DLD1 (cell line): ENCODE results near the gene RIN1.

Experiments
- in situ Hi-C: cut with HindIII; loops from 2 replicates; pipeline ENCODE4 v1.10.0; 2017; ENCODE audit warnings: low sequenced_read_pairs

Gene RIN1

DNA sequence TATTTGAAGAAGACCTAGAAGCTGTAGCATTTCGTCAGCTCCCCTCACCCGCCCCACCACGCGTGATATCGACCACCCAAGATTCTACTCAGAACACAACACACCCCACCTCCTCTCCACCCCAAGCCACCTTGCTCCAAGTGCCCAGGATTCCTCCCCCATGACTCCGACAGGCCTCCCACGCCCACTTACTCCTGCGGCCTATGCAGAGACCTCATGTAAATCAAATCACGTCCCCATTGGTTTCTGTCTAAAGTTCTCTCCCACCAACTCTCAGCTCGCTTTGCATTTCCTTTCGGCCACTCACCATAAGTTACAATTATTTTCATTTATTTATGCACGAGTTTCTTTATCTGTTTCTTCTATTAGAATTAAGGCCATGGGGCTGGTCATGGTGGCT is 33.6 kb downstream of the RIN1 start:
- in situ Hi-C loops, result no loop called here

DNA sequence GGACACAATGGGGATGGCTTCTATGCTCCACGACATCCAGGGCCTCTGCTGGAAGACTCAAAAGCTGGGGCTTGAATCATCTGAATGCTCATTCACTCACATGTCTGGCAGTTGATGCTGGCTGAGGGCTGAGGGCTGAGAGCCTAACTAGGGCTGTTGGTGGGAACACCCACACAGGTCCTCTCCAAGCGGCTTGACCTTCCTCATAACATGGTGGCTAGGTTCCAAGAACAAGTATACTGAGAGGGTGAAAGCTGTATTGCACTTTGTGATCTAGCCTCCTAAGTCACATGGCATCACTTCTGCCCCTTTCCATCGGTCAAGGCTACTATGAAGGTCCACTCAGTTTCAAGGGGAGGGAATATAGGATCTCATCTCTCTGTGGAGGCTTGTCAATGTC is 37.0 kb downstream of the RIN1 start:
- in situ Hi-C loops, result no loop called here

DNA sequence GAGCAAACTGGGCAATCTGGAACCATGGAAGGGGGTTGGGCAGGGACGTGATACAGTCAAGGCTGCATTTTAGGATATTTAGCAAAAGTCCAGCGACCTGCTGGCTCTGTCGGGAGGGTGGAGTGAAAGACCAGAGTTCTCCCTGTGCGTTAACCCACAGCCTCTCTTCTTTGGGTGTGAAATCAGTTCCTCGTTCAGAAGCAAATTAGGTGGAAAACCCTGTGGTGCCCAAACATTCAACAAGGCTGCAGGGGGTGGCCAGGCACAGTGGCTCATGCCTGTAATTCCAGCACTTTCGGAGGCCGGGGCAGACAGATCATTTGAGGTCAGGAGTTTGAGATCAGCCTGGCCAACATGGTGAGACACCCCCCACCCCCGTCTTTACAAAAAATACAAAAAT is 38.6 kb downstream of the RIN1 start:
- in situ Hi-C loops, result no loop called here

DNA sequence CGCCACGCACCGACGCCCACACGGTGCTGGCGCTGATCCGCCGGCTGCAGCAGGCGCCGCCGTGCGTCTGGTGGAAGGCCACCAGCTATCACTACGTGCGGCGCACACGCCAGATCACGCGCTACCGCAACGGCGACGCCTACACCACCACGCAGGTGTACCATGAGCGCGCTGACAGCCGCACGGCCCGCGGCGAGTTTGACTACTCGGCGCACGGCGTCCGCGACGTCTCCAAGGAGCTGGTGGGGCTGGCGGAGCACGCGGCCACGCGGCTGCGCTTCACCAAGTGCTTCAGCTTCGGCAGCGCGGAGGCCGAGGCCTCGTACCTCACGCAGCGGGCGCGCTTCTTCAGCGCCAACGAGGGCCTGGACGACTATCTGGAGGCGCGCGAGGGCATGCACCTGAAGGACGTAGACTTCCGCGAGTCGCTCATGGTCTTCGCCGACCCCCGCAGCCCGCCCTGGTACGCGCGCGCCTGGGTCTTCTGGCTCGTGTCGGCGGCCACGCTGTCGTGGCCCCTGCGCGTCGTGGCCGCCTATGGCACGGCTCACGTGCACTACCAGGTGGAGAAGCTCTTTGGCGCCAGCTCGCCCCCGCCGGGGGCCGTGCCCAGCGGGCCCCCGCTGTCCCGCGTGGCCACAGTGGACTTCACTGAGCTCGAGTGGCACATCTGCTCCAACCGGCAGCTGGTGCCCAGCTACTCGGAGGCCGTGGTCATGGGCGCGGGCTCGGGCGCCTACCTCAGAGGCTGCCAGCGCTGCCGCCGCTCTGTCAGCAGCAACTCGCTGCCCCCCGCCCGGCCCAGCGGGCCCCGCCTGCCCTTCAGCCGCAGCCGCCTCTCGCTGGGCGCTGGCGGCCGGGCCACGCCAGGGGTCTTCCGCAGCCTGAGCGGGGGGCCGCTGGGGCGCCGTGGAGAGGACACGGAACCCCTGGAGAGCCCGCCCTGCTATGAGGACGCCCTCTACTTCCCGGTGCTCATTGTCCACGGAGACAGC is 41.3 kb downstream of the RIN1 start:
- in situ Hi-C loops, result no loop called here

DNA sequence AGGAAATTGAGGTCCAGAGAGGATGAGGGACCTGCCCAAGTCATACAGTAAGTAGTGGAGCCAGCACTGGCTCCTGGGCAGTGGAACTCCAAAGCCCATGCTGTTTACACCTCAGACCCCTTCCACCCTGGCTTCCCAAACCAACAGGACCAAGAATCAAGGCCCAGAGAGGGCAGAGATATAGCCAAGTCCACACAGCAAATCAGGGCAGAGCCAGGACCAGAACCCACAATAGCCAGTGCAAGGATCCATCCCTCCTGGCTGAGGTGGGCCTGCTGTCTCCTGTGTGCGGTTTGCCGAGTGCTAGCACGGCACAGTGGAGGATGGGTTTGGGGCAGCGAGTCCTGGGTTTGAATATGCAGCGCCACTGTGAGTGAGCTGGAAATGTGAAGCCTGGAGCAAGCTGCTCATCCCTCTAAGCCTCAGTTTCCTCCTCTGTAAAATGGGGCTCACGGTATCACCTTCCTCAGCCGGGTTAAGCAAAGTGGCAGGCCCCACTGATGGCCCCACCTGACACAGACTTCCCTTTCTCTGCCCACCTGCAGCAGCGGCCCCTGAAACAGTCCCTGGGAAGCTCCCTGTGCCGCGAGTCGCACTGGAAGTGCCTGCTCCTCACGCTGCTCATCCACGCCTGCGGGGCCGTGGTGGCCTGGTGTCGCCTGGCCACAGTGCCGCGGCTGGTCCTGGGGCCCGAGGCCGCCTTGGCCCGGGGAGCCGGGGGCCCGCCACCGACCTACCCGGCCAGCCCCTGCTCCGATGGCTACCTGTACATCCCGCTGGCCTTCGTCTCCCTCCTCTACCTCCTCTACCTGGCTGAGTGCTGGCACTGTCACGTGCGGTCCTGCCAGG is 42.2 kb downstream of the RIN1 start:
- in situ Hi-C loops, result no loop called here

DNA sequence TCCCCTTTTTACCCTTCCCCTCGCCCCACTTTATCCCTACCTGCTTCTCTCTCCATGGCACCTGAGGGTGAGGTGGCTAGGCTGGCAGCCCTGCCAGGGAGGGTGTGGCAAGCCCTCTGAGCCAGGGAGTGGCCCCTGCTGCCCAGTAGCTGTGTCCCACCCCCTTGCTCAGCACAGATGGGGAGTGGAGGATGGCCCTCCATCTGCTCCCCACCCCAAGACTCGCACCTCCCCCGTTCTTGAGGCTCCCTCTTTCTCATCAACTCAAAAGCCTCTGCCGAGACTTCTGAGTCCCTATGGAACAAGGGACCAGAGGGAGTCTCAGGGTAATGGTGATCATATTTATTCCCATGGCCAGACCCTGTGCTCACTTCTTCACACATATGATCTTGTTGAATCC is 42.9 kb downstream of the RIN1 start:
- in situ Hi-C loops, result no loop called here

DNA sequence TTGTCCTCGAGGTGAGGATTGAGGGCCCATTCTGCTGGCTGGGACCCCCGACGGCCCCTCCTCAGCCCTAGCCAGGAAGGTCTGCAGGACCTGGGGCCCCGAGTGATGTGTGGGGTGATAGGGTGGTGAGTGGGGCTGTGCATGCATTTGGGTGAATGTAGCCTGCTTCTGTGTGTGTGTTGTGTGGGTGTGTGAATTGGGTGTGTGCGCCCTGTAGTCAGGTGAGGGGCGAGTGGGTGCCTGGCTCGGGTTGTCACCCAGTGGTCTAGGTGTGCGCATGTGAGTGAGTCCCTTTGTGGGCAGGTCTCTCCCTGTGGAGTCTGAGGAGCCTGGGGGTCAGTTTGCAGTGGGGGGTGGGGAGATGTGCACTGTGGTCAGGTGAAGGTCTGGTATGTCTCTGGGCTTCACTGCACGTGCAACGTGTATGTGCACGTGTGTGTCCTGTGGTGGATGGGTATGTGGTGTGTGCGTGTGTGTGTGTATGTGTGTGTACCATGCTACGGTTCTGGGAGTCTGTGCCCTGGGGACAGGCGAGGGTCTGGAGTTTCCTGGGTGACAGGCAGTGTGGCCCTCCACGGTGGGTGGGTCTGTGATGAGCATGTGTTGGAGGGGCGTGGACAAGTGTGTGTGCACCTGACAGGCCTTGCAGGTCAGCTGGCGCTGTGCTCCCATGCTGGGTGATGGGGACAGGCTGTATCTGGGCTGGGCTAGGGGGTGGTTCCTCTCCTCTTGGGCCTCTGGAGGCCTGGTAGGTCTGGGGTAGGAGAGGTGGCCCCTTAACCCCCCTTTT is 43.5 kb downstream of the RIN1 start:
- in situ Hi-C loops, result no loop called here

DNA sequence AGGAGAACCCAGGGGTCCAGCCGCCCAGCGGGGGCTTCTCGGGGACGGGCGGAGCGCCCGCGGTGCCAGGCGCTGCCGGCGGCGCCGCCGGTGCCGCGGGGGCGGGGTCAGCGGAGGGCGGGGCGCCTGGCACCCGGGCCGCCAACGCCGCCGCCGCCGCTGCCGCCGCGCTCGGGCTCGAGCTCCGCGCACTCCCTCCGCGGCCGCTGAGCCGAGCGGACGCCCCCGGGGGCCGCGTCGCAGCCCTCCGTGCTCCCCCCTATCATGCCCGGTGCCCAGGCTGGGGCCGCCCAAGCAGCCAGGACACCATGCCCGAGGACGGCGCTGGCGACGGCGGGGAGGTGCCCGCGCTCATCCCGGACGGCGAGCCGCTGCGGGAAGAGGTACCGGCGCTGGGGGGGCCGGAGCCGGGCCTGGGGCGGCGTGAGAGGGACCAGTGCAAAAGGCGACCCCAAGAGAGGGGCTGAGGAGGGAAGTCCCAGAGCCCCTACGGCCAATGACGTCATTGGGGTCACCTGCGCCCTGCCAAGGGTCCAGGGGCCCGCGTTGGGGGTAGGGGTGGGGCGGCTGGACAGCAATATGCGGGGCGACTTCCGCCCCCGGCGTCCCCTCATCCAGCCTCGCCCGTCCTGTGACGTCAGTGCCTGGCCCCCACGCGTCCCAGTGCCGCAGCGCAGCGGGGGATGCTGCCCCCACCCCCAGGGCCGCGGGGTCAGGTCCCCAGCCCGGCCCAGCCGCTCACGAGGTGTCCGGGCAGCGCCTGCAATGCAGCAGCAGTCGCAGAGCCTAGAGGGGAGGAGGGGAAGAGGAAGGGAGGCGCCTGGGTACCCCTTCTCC is 44.3 kb downstream of the RIN1 start, which contains the start of gene TMEM151A:
Gene TMEM151A (plus strand): TSS at position 189 of the 837 bp plus-strand sequence. CDS start 120 bp downstream, at position 309.
- in situ Hi-C loops, result no loop called here

DNA sequence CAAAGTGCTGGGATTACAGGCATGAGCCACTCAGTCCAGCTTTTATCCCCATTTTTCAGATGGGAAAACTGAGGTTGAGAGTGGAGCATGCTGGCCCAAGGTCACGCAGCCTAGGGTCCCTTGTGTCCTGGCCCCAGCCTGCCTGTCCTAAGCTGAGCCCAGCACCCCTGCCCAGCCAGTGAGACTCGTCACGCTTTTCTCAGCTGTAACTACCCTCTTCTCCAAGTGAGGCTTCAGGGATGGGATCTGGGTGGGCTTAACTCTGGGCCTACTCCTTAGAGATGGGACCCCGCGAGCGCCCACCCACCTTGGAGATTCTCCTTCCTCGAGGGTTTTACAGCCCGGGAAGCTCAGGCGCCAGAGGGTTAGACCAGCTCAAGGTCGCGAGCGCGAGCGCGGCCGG is 44.9 kb downstream of the RIN1 start:
- in situ Hi-C loops, result no loop called here

DNA sequence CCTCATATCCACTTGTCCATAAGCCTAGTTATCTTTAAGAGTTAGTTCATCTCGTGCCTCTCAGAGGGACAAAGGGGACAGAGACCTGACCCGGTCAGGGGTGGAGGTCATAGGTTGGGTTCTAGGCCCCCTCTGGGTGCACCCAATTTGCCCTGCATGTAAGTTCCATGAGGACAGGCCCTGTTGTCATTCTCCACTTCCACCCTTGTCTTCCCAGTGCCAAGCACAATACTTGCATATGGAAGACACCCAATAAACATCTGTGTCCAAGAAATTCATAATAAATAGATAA is 46.0 kb downstream of the RIN1 start:
- in situ Hi-C loops, result no loop called here

DNA sequence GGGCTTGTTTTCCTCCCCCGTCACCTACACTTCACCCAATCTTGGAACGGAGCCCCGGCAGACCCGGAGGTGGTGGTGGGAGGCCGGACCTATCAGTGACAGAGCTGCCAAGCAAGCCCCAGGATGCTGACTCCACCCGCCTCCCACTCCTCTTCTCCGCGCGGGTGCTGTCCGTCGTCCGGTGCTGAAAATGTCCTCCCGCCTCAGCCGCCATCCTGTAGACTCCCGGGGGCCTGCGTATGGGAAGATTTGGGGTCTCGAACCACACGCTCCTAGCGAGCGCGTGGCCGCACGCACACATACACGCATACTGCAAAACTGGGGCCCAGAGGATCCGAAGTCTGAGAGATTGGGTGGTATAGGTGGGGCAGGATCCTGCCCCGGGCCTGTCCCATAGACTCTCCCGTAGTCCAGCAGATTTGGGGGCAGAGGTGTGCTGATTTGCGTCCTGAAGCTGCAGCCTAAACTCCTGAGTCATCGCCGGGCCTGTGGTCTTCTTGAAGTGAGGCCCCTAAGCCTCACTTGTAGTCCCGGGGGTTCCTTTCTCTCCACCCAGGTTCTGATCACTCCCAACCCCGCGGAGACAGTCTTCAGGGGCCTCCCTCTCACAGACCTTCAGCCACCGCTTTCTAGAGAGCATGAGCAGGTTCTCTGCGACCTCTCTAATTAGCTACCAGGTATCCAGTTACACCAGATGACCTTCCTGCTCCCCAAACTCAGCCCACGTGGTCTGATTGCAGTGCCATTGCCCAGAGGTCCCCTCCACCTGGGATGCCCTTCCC is 46.5 kb downstream of the RIN1 start:
- in situ Hi-C loops, result no loop called here

DNA sequence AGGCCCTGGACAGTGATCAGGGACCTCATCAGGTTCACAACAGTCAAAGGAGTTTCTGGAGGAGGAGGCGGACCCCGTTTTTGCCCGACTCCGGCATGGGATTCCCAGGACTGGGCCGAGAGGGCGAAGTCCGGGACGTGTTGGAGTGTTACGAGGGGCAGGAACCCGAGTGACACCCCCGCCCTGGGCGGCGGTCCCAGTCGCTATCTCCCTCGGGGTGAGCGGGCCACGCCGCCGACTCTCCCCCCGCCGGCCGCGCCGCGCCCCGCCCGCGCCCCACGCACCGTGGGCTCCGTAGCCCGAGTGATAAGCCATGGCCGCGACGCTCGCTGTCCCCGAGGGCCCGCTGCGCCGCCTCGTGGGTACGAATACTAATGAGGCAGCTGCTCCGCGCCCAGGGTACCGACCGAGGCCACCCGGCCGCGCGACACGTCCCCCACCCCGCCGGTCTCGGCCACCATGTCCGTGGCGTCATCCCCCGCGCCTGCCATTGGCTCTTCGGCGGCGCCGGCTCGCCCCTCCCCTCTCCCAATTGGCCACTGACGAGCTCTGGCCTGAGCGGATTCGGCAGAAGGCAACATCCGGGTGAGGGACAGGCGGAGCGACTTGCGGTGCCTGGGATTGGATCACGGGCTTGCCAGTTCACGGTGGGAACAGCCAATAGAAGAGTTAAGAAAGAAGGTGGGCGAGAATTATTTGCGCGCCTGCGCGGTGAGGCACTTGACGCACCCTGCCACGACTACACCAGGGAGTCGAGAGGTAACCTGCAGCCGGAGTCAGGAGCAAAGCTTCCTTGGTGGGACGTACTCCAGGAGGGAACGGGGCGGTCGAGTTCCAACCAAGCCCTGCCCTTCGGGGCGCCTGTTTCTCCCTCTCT is 47.3 kb downstream of the RIN1 start, which contains the start of gene YIF1A:
Gene YIF1A (minus strand): TSS at position 473 of the 877 bp plus-strand sequence. CDS start 158 bp downstream, at position 315.
- in situ Hi-C loops, result no loop called here

DNA sequence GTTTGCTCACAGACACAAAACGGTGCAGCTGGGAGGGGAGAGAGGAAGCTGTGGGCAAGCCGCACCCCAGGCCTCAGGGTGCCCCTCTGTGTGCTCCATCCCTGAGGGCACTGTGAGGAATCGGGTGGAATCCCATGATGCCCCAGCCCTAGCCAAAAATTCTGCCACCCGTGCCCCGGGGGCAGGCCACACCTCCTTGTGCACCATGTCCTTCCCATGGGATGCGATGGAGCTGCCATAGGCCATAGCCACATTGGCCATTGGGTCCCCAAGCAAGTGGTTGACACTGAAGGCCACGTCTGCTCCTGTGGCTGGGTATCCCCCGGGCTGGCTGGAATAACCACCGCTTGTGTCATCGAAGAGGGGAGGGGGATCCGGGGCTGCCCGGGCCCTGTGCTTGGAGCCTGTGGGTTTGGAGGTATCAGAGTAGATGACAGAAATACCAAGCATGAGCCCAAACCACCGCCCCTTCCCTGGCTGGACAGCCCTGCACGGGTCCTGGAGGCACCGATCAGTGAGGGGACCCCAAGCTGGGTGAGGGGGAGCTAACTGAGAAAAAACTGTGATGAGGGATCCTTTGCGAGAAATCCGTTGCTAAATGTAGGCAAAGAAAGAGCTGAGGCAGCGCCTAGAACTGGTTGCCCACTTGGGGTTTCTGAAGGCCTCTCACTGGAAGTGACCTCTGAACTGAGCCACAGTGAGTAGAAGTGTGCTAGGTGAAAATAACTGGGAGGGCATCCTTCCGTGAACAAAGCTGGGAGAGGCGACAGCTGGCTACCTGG is 48.2 kb downstream of the RIN1 start:
- in situ Hi-C loops, result no loop called here

DNA sequence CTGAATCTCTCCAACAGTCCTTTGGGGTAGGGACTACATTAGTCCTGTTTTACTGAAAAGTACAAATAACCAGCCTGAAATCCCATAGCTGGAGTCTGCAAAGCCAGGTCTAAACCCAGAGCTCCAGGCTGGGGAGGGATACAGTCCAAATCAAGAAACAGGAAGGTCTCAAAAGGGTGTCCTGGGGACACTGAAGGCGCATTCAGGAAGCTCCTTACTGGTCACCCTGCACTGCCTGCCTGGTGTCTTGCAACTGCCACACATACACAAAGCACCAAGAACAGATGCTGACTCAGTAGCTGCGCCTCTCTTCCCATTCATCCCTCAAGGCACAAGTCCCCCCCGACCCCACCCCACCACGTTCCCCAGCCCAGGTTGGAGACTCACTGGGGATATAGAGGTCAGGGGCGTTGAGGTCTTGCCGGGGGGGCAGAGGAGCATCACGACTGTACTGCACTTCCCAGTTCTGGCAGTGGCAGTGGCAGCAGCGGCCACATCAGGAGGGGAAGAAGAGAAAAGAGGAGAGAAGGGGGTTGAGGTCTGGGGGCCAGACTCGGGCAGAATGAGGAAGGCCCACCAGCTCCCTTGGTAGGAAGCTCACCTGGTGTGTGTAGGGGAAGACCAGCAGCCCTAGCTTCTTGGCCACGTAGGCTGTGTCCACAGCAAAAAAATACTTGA is 48.9 kb downstream of the RIN1 start:
- in situ Hi-C loops, result no loop called here

DNA sequence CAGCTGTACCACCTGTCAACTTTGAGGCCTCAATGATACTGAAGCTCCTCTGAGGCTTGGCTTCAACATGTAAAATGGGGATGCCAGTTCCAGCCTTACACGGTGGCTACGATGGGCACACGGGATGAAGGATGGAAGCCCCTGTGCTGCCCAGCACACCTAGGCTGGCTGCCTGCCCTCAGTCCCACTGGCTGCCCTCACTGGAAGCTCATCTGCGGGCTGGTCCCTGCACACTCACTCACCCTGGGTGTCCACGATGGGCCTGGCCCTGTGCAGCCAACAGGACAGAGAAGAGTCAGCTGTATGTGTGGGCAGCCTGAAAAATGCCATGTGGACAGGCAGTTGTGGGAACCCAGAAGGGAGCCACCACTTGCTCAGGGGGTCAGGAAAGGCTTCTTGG is 49.5 kb downstream of the RIN1 start:
- in situ Hi-C loops, result no loop called here

DNA sequence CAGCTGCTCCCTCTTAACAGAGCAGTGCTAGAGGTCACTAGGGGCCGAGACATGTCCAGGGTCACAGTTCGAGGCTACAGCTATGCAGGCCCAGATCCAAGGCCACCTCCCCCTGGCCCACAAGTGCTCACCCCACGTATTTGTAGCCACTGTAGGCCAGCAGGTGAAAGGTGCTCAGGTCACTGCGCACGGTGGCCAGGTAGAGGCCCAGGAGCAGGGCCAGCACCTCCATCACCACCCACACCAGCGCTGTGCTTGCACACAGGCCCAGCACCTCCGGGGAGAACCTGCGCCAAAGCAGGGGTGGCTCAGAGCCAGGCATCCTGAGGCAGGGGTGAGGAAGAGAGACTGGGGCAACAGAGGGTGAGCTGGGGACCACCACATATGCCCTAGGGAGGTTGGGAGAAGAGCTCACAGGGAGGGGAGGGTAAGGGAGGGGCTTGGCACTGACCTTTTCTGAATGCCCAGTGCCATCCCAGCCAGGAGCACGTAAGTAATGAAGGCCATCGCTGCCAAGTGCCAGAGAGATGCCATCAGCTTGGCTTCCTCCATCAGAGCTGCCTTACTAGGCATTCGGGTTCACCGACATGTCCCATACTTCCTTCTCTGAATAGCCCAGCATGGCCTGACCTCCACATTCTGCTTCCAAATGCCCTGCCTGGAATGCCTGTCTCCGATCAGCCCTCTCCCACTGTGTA is 50.8 kb downstream of the RIN1 start:
- in situ Hi-C loops, result no loop called here
